Measurements from ENCODE around the gene OBP2A. TPM values are rescaled to one million over a fixed set of nuclear protein-coding genes. Genes with fewer than 3 reads are reported as not detected.

OBP2A gene
- total and polyA plus RNA-seq, 5 donors = not detected

- Histone ChIP-seq H3K4me3 (ENCODE audit: low read length) (no peak overlapping the region), H3K27ac (ENCODE audit: low read length) (no peak overlapping the region), H3K9me3 (ENCODE audit: control insufficient read depth, low read length) (no peaks in the 10 kb centered on the region), H3K27me3 (ENCODE audit: control insufficient read depth, insufficient read depth) (no peaks in the 10 kb centered on the region), H3K4me1 (ENCODE audit: control insufficient read depth, insufficient read depth, low read length) (no peaks in the 10 kb centered on the region)
- no peak for ATAC-seq
- intact Hi-C loops (cut with DNase I) = no loop called here
- DNase-seq = no peak
- 62% methylated on average over 16 of the region's 16 CpGs for WGBS
Measured at GRCh38 chr9:135584934-135585333, 39.0 kb downstream of the OBP2A start.

- Histone ChIP-seq H3K27me3 (ENCODE audit: control insufficient read depth, insufficient read depth) (no peaks in the 10 kb centered on the region), H3K27ac (ENCODE audit: low read length) (no peak overlapping the region), H3K4me1 (ENCODE audit: control insufficient read depth, insufficient read depth, low read length) (no peaks in the 10 kb centered on the region), H3K9me3 (ENCODE audit: control insufficient read depth, low read length) (no peaks in the 10 kb centered on the region), H3K4me3 (ENCODE audit: low read length) (no peak overlapping the region)
- ATAC-seq (no peak), DNase-seq (no peak)
- intact Hi-C loops (cut with DNase I) = no loop called here
- WGBS = 71% methylated on average over 15 of the region's 15 CpGs
Measured at GRCh38 chr9:135586601-135587109, 40.7 kb downstream of the OBP2A start.

- Histone ChIP-seq H3K27me3 (ENCODE audit: control insufficient read depth, insufficient read depth) (no peaks in the 10 kb centered on the region), H3K27ac (ENCODE audit: low read length) (no peak overlapping the region), H3K9me3 (ENCODE audit: control insufficient read depth, low read length) (no peaks in the 10 kb centered on the region), H3K4me1 (ENCODE audit: control insufficient read depth, insufficient read depth, low read length) (no peaks in the 10 kb centered on the region), H3K4me3 (ENCODE audit: low read length) (no peak overlapping the region)
- intact Hi-C loops (cut with DNase I) = no loop called here
- no peak for ATAC-seq
- no peak for DNase-seq
- WGBS = no CpG with 5 or more reads among the region's 7 CpGs
Measured at GRCh38 chr9:135587658-135588057, 41.7 kb downstream of the OBP2A start.

GRCh38 chr9:135588371-135588770, 42.4 kb downstream of the OBP2A start:
- ATAC-seq = no peak

GRCh38 chr9:135588886-135589595, 43.1 kb downstream of the OBP2A start:
- DNase-seq (no peak), ATAC-seq (peak in 1 of 2 donors; percentile 20)
- Histone ChIP-seq H3K4me1 (ENCODE audit: control insufficient read depth, insufficient read depth, low read length) (no peaks in the 10 kb centered on the region), H3K27ac (ENCODE audit: low read length) (no peak overlapping the region), H3K27me3 (ENCODE audit: control insufficient read depth, insufficient read depth) (no peaks in the 10 kb centered on the region), H3K9me3 (ENCODE audit: control insufficient read depth, low read length) (no peaks in the 10 kb centered on the region), H3K4me3 (ENCODE audit: low read length) (no peak overlapping the region)
- intact Hi-C loops (cut with DNase I) = no loop called here
- 84% methylated on average over 20 of the region's 20 CpGs for WGBS

More at GRCh38 chr9:135588371-135588770, 42.4 kb downstream of the OBP2A start:
- Histone ChIP-seq H3K4me1 (ENCODE audit: control insufficient read depth, insufficient read depth, low read length) (no peaks in the 10 kb centered on the region), H3K9me3 (ENCODE audit: control insufficient read depth, low read length) (no peaks in the 10 kb centered on the region), H3K4me3 (ENCODE audit: low read length) (no peak overlapping the region), H3K27ac (ENCODE audit: low read length) (no peak overlapping the region), H3K27me3 (ENCODE audit: control insufficient read depth, insufficient read depth) (no peaks in the 10 kb centered on the region)
- DNase-seq = no peak
- 93% methylated on average over 9 of the region's 9 CpGs for WGBS
- intact Hi-C loops (cut with DNase I) = no loop called here

- no peaks in the 10 kb centered on the region for H3K4me1 ChIP-seq (ENCODE audit: control insufficient read depth, insufficient read depth, low read length)
- 74% methylated on average over 15 of the region's 15 CpGs for WGBS
- H3K4me3 ChIP-seq (ENCODE audit: low read length) = no peak overlapping the region
- ATAC-seq (no peak), DNase-seq (no peak)
- no peaks in the 10 kb centered on the region for H3K9me3 ChIP-seq (ENCODE audit: control insufficient read depth, low read length)
- no peaks in the 10 kb centered on the region for H3K27me3 ChIP-seq (ENCODE audit: control insufficient read depth, insufficient read depth)
- no peak overlapping the region for H3K27ac ChIP-seq (ENCODE audit: low read length)
- intact Hi-C loops (cut with DNase I) = no loop called here
Measured at GRCh38 chr9:135589596-135590485, 43.9 kb downstream of the OBP2A start.

- H3K27ac ChIP-seq (ENCODE audit: low read length) = no peak overlapping the region
- H3K9me3 ChIP-seq (ENCODE audit: control insufficient read depth, low read length) = no peaks in the 10 kb centered on the region
- ATAC-seq = no peak
- no peak overlapping the region for H3K4me3 ChIP-seq (ENCODE audit: low read length)
- H3K4me1 ChIP-seq (ENCODE audit: control insufficient read depth, insufficient read depth, low read length) = no peaks in the 10 kb centered on the region
- WGBS = 81% methylated on average over 25 of the region's 25 CpGs
- no peaks in the 10 kb centered on the region for H3K27me3 ChIP-seq (ENCODE audit: control insufficient read depth, insufficient read depth)
- intact Hi-C loops (cut with DNase I) = no loop called here
- DNase-seq = no peak
Measured at GRCh38 chr9:135590486-135591079, 44.7 kb downstream of the OBP2A start.

GRCh38 chr9:135591506-135592330, 45.8 kb downstream of the OBP2A start:
- Histone ChIP-seq H3K9me3 (ENCODE audit: control insufficient read depth, low read length) (no peaks in the 10 kb centered on the region), H3K27me3 (ENCODE audit: control insufficient read depth, insufficient read depth) (no peaks in the 10 kb centered on the region), H3K4me1 (ENCODE audit: control insufficient read depth, insufficient read depth, low read length) (no peaks in the 10 kb centered on the region), H3K4me3 (ENCODE audit: low read length) (no peak overlapping the region), H3K27ac (ENCODE audit: low read length) (no peak overlapping the region)
- DNase-seq (no peak), ATAC-seq (no peak)
- intact Hi-C loops (cut with DNase I) = no loop called here
- WGBS = 70% methylated on average over 22 of the region's 22 CpGs

GRCh38 chr9:135592331-135592590, 46.3 kb downstream of the OBP2A start:
- no peak for ATAC-seq
- intact Hi-C loops (cut with DNase I) = no loop called here
- DNase-seq = no peak

GRCh38 chr9:135592625-135593024, 46.7 kb downstream of the OBP2A start:
- Histone ChIP-seq H3K4me1 (ENCODE audit: control insufficient read depth, insufficient read depth, low read length) (no peaks in the 10 kb centered on the region), H3K9me3 (ENCODE audit: control insufficient read depth, low read length) (no peaks in the 10 kb centered on the region), H3K27ac (ENCODE audit: low read length) (no peak overlapping the region), H3K4me3 (ENCODE audit: low read length) (no peak overlapping the region), H3K27me3 (ENCODE audit: control insufficient read depth, insufficient read depth) (no peaks in the 10 kb centered on the region)
- WGBS = 85% methylated on average over 13 of the region's 13 CpGs
- intact Hi-C loops (cut with DNase I) = no loop called here
- DNase-seq (no peak), ATAC-seq (no peak)

More at GRCh38 chr9:135592331-135592590, 46.3 kb downstream of the OBP2A start:
- Histone ChIP-seq H3K27ac (ENCODE audit: low read length) (no peak overlapping the region), H3K4me3 (ENCODE audit: low read length) (no peak overlapping the region), H3K4me1 (ENCODE audit: control insufficient read depth, insufficient read depth, low read length) (no peaks in the 10 kb centered on the region), H3K9me3 (ENCODE audit: control insufficient read depth, low read length) (no peaks in the 10 kb centered on the region), H3K27me3 (ENCODE audit: control insufficient read depth, insufficient read depth) (no peaks in the 10 kb centered on the region)
- WGBS = 66% methylated on average over 5 of the region's 5 CpGs
